H1 (cell line): Measurements from ENCODE around the gene SNAP47. TPM values are rescaled to one million over a fixed set of nuclear protein-coding genes. Genes with fewer than 3 reads are reported as not detected.

Experiments used
- CTCF ChIA-PET: fragments of 300-600 bp; sonication (Branson Sonifier 250); formaldehyde crosslinking; loops from one replicate; lab custom pipeline; 2021; ENCODE audit not compliant: partially characterized antibody; lab: Charles Lee
- POLR2A ChIA-PET: fragments of 300-600 bp; sonication (Branson Sonifier 250); formaldehyde crosslinking; loops from one replicate; lab custom pipeline; 2021; ENCODE audit warnings: inconsistent platforms; ENCODE audit not compliant: partially characterized antibody; lab: Charles Lee
- DNase-seq, 2 experiments: peaks; one replicate each; pipeline versions ENCODE4 v3.0.0 to v3.0.0-alpha.2; 2010 to 2022; ENCODE audit warnings: low spot score in 2 of 2, low read depth in 1 of 2, mixed read lengths in 1 of 2
- FAIRE-seq: peaks from 2 replicates; lab custom pipeline; 2011; peaks lifted over from hg19 to GRCh38; lab: Jason Lieb, UNC
- H2AFZ ChIP-seq: 2 replicates; pipeline ENCODE4 v1.8.1; 2012; ENCODE audit warnings: low read length, inconsistent platforms
- H2AK5ac ChIP-seq: 2 replicates; pipeline ENCODE4 v1.6.1; 2013; ENCODE audit warnings: low read depth, low read length
- H2BK120ac ChIP-seq: replicated peaks from 2 replicates; pipeline ENCODE3; 2013; ENCODE audit warnings: low read depth, low read length, inconsistent platforms
- H2BK12ac ChIP-seq: 2 replicates; pipeline ENCODE4 v1.6.1; 2013; ENCODE audit warnings: low read depth, low read length
- H2BK15ac ChIP-seq: 2 replicates; pipeline ENCODE4 v1.6.1; 2013; ENCODE audit warnings: low read length
- H2BK20ac ChIP-seq: 2 replicates; pipeline ENCODE4 v1.6.1; 2013; ENCODE audit warnings: low read length
- H2BK5ac ChIP-seq: 2 replicates; pipeline ENCODE4 v1.6.1; 2013; ENCODE audit warnings: low read depth, low read length
- H3K14ac ChIP-seq: 2 replicates; pipeline ENCODE4 v1.6.1; 2013; ENCODE audit warnings: inconsistent platforms; ENCODE audit not compliant: insufficient read length
- H3K18ac ChIP-seq: 2 replicates; pipeline ENCODE4 v1.6.1; 2013; ENCODE audit warnings: low read length; ENCODE audit errors: extremely low read depth
- H3K23ac ChIP-seq: 2 replicates; pipeline ENCODE4 v1.6.1; 2013; ENCODE audit warnings: inconsistent platforms; ENCODE audit not compliant: insufficient read length
- H3K23me2 ChIP-seq: 2 replicates; pipeline ENCODE4 v1.6.1; 2013; ENCODE audit warnings: low read depth, low read length
- H3K27ac ChIP-seq: 2 replicates; pipeline ENCODE4 v1.6.1; 2011; ENCODE audit warnings: low read depth, low read length, inconsistent platforms
- H3K27me3 ChIP-seq, 4 experiments: replicated peaks in 1 of 4; 1 replicate in 1 of 4; 2 replicates in 3 of 4; pipeline versions ENCODE4 v1.6.1 to v1.8.1; 2011 to 2013; ENCODE audit warnings: low read length in 3 of 4, mild to moderate bottlenecking in 3 of 4, inconsistent platforms in 2 of 4, mixed read lengths in 2 of 4, moderate library complexity in 1 of 4; ENCODE audit not compliant: control insufficient read depth in 3 of 4, insufficient read depth in 3 of 4; ENCODE audit errors: extremely low read depth in 1 of 4
- H3K36me3 ChIP-seq, 4 experiments: 2 replicates each; pipeline versions ENCODE4 v1.6.1 to v1.8.1; 2011 to 2013; ENCODE audit warnings: mild to moderate bottlenecking in 4 of 4, low read length in 3 of 4, moderate library complexity in 2 of 4, control low read depth in 1 of 4, inconsistent platforms in 1 of 4; ENCODE audit not compliant: insufficient read depth in 4 of 4, control insufficient read depth in 2 of 4
- H3K4ac ChIP-seq: replicated peaks from 2 replicates; pipeline ENCODE3; 2013; ENCODE audit warnings: low read length, low read depth, mixed read lengths, inconsistent platforms; ENCODE audit not compliant: insufficient read length
- H3K4me1 ChIP-seq, 4 experiments: replicated peaks in 1 of 4; 1 replicate in 1 of 4; 2 replicates in 3 of 4; pipeline versions ENCODE4 v1.6.1 to v1.8.1; 2011 to 2013; ENCODE audit warnings: low read length in 3 of 4, inconsistent platforms in 2 of 4, mixed read lengths in 1 of 4; ENCODE audit not compliant: insufficient read depth in 4 of 4, control insufficient read depth in 3 of 4
- H3K4me2 ChIP-seq, 2 experiments: 2 replicates each; pipeline versions ENCODE4 v1.6.1 to v1.8.1; 2011 to 2013; ENCODE audit warnings: low read depth in 2 of 2, low read length in 2 of 2, control low read depth in 1 of 2, inconsistent platforms in 1 of 2, mild to moderate bottlenecking in 1 of 2; ENCODE audit not compliant: insufficient read depth in 1 of 2
- H3K4me3 ChIP-seq, 4 experiments: fragments of 200-600, 300-600 bp in 1 of 4; sonication (generic), shearing (Covaris generic), sonication (Bioruptor Twin) in 1 of 4; 2 replicates each; pipeline versions ENCODE4 v1.5.1 to v1.8.1; 2011 to 2016; ENCODE audit warnings: low read length in 4 of 4, low read depth in 3 of 4, control low read depth in 2 of 4, inconsistent platforms in 2 of 4, mild to moderate bottlenecking in 2 of 4, mixed read lengths in 1 of 4, moderate library complexity in 1 of 4; ENCODE audit not compliant: insufficient read depth in 2 of 4; ENCODE audit errors: extremely low read depth in 1 of 4
- H3K56ac ChIP-seq: replicated peaks from 2 replicates; pipeline ENCODE3; 2013; ENCODE audit warnings: low read depth, mild to moderate bottlenecking, mixed read lengths, low read length, inconsistent platforms; ENCODE audit not compliant: insufficient read length
- H3K79me1 ChIP-seq: 2 replicates; pipeline ENCODE4 v1.6.1; 2013; ENCODE audit warnings: low read depth, low read length, control low read depth
- H3K79me2 ChIP-seq, 2 experiments: 2 replicates each; pipeline versions ENCODE4 v1.6.1 to v1.8.1; 2012 to 2013; ENCODE audit warnings: low read length in 2 of 2, mild to moderate bottlenecking in 2 of 2, inconsistent platforms in 1 of 2; ENCODE audit not compliant: insufficient read depth in 2 of 2, control insufficient read depth in 1 of 2
- H3K9ac ChIP-seq, 4 experiments: replicated peaks in 1 of 4; 1 replicate in 1 of 4; 2 replicates in 3 of 4; pipeline versions ENCODE4 v1.6.1 to v1.8.1; 2011 to 2013; ENCODE audit warnings: low read depth in 3 of 4, low read length in 3 of 4, control low read depth in 2 of 4, mild to moderate bottlenecking in 2 of 4, moderate library complexity in 2 of 4, inconsistent platforms in 1 of 4; ENCODE audit errors: extremely low read depth in 1 of 4
- H3K9me3 ChIP-seq, 2 experiments: 2 replicates each; pipeline versions ENCODE4 v1.6.1 to v1.8.1; 2012 to 2013; ENCODE audit warnings: mild to moderate bottlenecking in 2 of 2, moderate library complexity in 2 of 2, control low read depth in 1 of 2, inconsistent platforms in 1 of 2, low read depth in 1 of 2, low read length in 1 of 2, mixed read lengths in 1 of 2; ENCODE audit not compliant: insufficient read depth in 2 of 2
- H4K20me1 ChIP-seq, 2 experiments: replicated peaks in 1 of 2; 2 replicates each; pipeline versions ENCODE3 to v1.8.1; 2011 to 2013; ENCODE audit warnings: inconsistent platforms in 2 of 2, low read length in 2 of 2, mild to moderate bottlenecking in 1 of 2; ENCODE audit not compliant: insufficient read depth in 2 of 2, control insufficient read depth in 1 of 2
- H4K5ac ChIP-seq: 2 replicates; pipeline ENCODE4 v1.6.1; 2013; ENCODE audit warnings: low read length, low read depth, mixed read lengths, inconsistent platforms; ENCODE audit not compliant: insufficient read length
- H4K8ac ChIP-seq: 2 replicates; pipeline ENCODE4 v1.8.0; 2013; ENCODE audit warnings: mild to moderate bottlenecking, moderate library complexity, low read length, inconsistent platforms; ENCODE audit not compliant: insufficient read depth; ENCODE audit errors: extremely low read depth
- H4K91ac ChIP-seq: replicated peaks from 2 replicates; pipeline ENCODE3; 2013; ENCODE audit warnings: low read length, mixed read lengths, inconsistent platforms; ENCODE audit not compliant: insufficient read length
- KDM4A ChIP-seq: IDR thresholded peaks from one replicate; pipeline ENCODE4 v1.7.1; 2012; ENCODE audit warnings: low read depth, mild to moderate bottlenecking, moderate library complexity, low read length, inconsistent platforms; ENCODE audit not compliant: severe bottlenecking
- RAD21 ChIP-seq, 2 experiments: IDR thresholded peaks in 1 of 2; conservative IDR thresholded peaks in 1 of 2; 2 replicates each; pipeline ENCODE4 v1.6.1; 2011; ENCODE audit warnings: low read depth in 2 of 2, low read length in 2 of 2, improper control_type of control experiment in 1 of 2, inconsistent platforms in 1 of 2, mild to moderate bottlenecking in 1 of 2, moderate library complexity in 1 of 2
- WGBS, 2 experiments: shearing (Covaris generic) in 1 of 2; methylation state at CpG; one replicate each; pipeline versions ENCODE4 v1.1.6 to v1.1.7; 2013 to 2015; ENCODE audit warnings: low lambda C conversion rate in 2 of 2, mixed read lengths in 2 of 2, inconsistent platforms in 1 of 2, low coverage in 1 of 2, missing lambda C conversion rate in 1 of 2; ENCODE audit not compliant: insufficient replicate concordance in 2 of 2, insufficient coverage in 1 of 2, insufficient read length in 1 of 2; ENCODE audit errors: extremely low coverage in 1 of 2, missing lambda C conversion rate in 1 of 2; 5-methylcytosine and 5-hydroxymethylcytosine counted together
- polyA plus RNA-seq, 7 experiments: library from polyadenylated mRNA; depleted of rRNA in 3 of 7; stranded (reverse) in 5 of 7; unstranded in 2 of 7; fragments of >200 nt in 5 of 7; fragments of 200-250 nt in 2 of 7; gene quantifications; 1 replicate in 5 of 7; 2 replicates in 1 of 7; 4 replicates in 1 of 7; pipeline versions ENCODE4 v1.2.1 to v1.2.3, GENCODE V29; 2011 to 2013; ENCODE audit warnings: missing spikeins in 2 of 7, mixed read lengths in 2 of 7
- total RNA-seq: library from RNA; stranded (reverse); fragmentation: NEBNext Ultra II Directional; extraction: Animal tissue kit (Norgen Biotek cat#: 25700); gene quantifications from 2 replicates; pipeline ENCODE4 v1.2.1, GENCODE V29; 2021

SNAP47 gene
- total and polyA plus RNA-seq, 2 of the 8 experiments (the other 6 are each of a cell fraction or from before 2014, with no cell fraction given): 37.6 to 42.2 TPM

DNA sequence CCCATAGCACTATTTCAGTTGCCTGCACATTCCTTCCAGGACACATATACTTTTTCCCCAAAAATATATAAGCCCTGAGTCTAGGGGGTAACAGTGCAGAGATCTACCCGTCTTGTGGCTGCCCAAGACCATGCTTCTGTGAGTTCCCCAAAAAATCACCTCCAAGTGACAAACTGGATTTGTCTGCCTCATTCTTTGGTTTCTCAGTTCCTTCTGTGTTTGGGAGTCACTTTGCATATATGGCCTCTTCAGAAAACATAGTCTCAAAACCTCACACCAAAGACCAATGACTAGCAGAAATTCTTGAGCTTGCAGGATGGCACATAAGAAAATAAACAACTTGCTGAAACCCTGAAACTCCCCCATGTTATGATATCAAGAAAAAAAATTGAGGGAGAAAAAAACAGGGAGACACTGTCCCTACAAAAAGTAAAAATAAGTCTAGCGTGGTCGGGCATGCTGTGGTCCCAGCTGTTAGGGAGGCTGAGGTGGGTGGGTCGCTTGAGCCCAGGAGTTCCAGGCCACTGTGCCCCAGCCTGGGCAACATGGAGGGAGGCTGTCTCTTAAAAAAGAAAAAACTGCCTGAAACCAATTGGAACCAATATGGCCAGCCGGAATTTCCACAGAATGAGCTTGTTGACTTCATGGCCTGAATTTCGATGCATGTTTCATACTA is 8.2 kb upstream of the SNAP47 start:
- Histone ChIP-seq H2AFZ (no peak overlapping the region), H2BK15ac (no peak overlapping the region), H4K8ac (no peak overlapping the region), H3K4me3 (no peak overlapping the region), H3K79me2 (no peaks in the 10 kb centered on the region), H3K4me1 (peaks cover 0 to 19% (median 12%) of the 10 kb centered on the region in 4 experiments; a peak in 6 of 7 replicates), H4K20me1 (peaks cover 3 to 20% of the 10 kb centered on the region in 2 experiments), H4K91ac (no peak overlapping the region), H3K9ac (no peak overlapping the region), H2AK5ac (no peak overlapping the region), H3K23me2 (peaks cover 4% of the 10 kb centered on the region), H3K27me3 (no peaks in the 10 kb centered on the region), H3K4ac (no peak overlapping the region), H3K56ac (no peak overlapping the region), H3K79me1 (no peaks in the 10 kb centered on the region), H3K36me3 (peaks cover 0 to 9% (median 2%) of the 10 kb centered on the region in 4 experiments; a peak in 3 of 8 replicates), H2BK12ac (no peak overlapping the region), H3K4me2 (no peak overlapping the region), H3K9me3 (peaks cover 5 to 10% of the 10 kb centered on the region in 2 experiments), H3K18ac (no peak overlapping the region), H2BK120ac (no peak overlapping the region), H2BK20ac (no peak overlapping the region), H3K23ac (no peak overlapping the region), H2BK5ac (no peak overlapping the region), H4K5ac (no peak overlapping the region), H3K14ac (no peak overlapping the region), H3K27ac (no peak overlapping the region)
- ChIA-PET POLR2A (no interaction called here), CTCF (no interaction called here)
- DNase-seq: no peak
- FAIRE-seq: no peak
- 88% methylated on average over 6 of the region's 6 CpGs; no CpG with 5 or more reads in 1 of the 2 experiments for WGBS, 2 experiments
- TF ChIP-seq KDM4A (no peak), RAD21 (IDR thresholded peaks at IDR 0.05 in 1 of 2, conservative IDR thresholded peaks at IDR 0.05 in 1 of 2; ENCODE audit: low read depth in 2 of 2, low read length in 2 of 2) (no peak)
